Activated CD8-positive, alpha-beta T cell treated with anti-CD3 and anti-CD28 coated beads for 36 hours (primary cell): ENCODE results near the gene CD6. TPM values are rescaled to one million over a fixed set of nuclear protein-coding genes. Genes with fewer than 3 reads are reported as not detected.

ENCODE experiments used
- ATAC-seq: fragments of 200-7000 bp; cut with Tn5 transposase; one replicate; pipeline ENCODE4 v1.10.0; 2021; ENCODE audit warnings: mild to moderate bottlenecking, moderate library complexity
- CTCF ChIA-PET: fragments of 350-600 bp; sonication (Branson Sonifier 250); formaldehyde crosslinking; loops from one replicate; lab custom pipeline; 2021; ENCODE audit warnings: antibody characterized with exemption; lab: Charles Lee
- POLR2A ChIA-PET: fragments of 350-600 bp; sonication (Branson Sonifier 250); formaldehyde crosslinking; loops from one replicate; lab custom pipeline; 2021; ENCODE audit warnings: antibody characterized with exemption; lab: Charles Lee
- DNase-seq: peaks from one replicate; pipeline ENCODE4 v3.0.0-alpha.2; 2020
- H3K27ac Mint-ChIP-seq: one replicate; pipeline ENCODE4 v1.8.0; 2021; ENCODE audit warnings: mild to moderate bottlenecking, mixed read lengths
- H3K27me3 Mint-ChIP-seq: one replicate; pipeline ENCODE4 v1.8.0; 2021; ENCODE audit warnings: mixed read lengths
- H3K36me3 Mint-ChIP-seq: one replicate; pipeline ENCODE4 v1.8.0; 2021; ENCODE audit warnings: low read depth, mixed read lengths
- H3K4me1 Mint-ChIP-seq: one replicate; pipeline ENCODE4 v1.8.0; 2021; ENCODE audit warnings: low read depth, mixed read lengths
- H3K4me3 Mint-ChIP-seq: one replicate; pipeline ENCODE4 v1.8.0; 2021; ENCODE audit warnings: mild to moderate bottlenecking, moderate library complexity, mixed read lengths
- H3K9me3 Mint-ChIP-seq: one replicate; pipeline ENCODE4 v1.8.0; 2021; ENCODE audit warnings: mixed read lengths
- CTCF ChIP-seq: fragments of 200-600 bp; IDR thresholded peaks from one replicate; pipeline ENCODE4 v1.8.0; 2022; ENCODE audit warnings: antibody characterized with exemption, mild to moderate bottlenecking
- intact Hi-C: fragments of 100-400 bp; cut with micrococcal nuclease; formaldehyde crosslinking; loops from one replicate; pipeline ENCODE4 v1.10.0; 2022
- total RNA-seq, 2 experiments: library from RNA; stranded (reverse); gene quantifications; one replicate each; pipeline ENCODE4 v1.2.3, GENCODE V29; 2021

CD6 gene
- total RNA-seq, 2 experiments from 2014 or later: 196 to 201 TPM

- Mint-ChIP-seq H3K27me3 (no peaks in the 10 kb centered on the region), H3K9me3 (no peaks in the 10 kb centered on the region), H3K4me1 (peaks cover 94% of the 10 kb centered on the region), H3K36me3 (peaks cover 72% of the 10 kb centered on the region), H3K4me3 (peak overlapping the region; percentile 64), H3K27ac (peak overlapping the region; percentile 98)
- no peak for TF ChIP-seq CTCF
- intact Hi-C loops: loop anchor here (2.0 to 5.0 kb wide), 3 partner anchors 36 to 126 kb away; no protein-coding TSS in a partner anchor
- DNase-seq (peak; percentile 98), ATAC-seq (peak; percentile 84)
- ChIA-PET POLR2A (interaction anchor here (0.7 to 5.1 kb wide), 23 partner anchors 7 to 133 kb away, joined by 3 to 23 read pairs (median 6); partner anchors contain the start of gene CD5), CTCF (interaction anchor here (0.9 to 1.8 kb wide), 9 partner anchors 9 to 350 kb away, joined by 3 to 6 read pairs (median 3); partner anchors contain the start of gene CD5)
These were observed 14.8 kb downstream of the CD6 start for GRCh38 chr11:60985991-60986915.

- TF ChIP-seq CTCF: no peak
- CTCF ChIA-PET: interaction anchor here (1.1 to 1.8 kb wide), 3 partner anchors 11 to 141 kb away, joined by 3 to 6 read pairs (median 3); no protein-coding TSS in a partner anchor
- POLR2A ChIA-PET: interaction anchor here (0.6 to 5.1 kb wide), 22 partner anchors 9 to 176 kb away, joined by 3 to 23 read pairs (median 5); no protein-coding TSS in a partner anchor
- peak; percentile 84 for DNase-seq
- no peaks in the 10 kb centered on the region for H3K27me3 Mint-ChIP-seq
- peaks cover 88% of the 10 kb centered on the region for H3K4me1 Mint-ChIP-seq
- H3K9me3 Mint-ChIP-seq: no peaks in the 10 kb centered on the region
- H3K4me3 Mint-ChIP-seq: peak overlapping the region; percentile 64
- ATAC-seq: peak; percentile 41
- peaks cover 65% of the 10 kb centered on the region for H3K36me3 Mint-ChIP-seq
- H3K27ac Mint-ChIP-seq: peak overlapping the region; percentile 98
- intact Hi-C loops: loop anchor here (2.0 to 5.0 kb wide), 4 partner anchors 13 to 125 kb away; no protein-coding TSS in a partner anchor
These were observed 16.2 kb downstream of the CD6 start for GRCh38 chr11:60987577-60988277.

- Mint-ChIP-seq H3K9me3 (no peaks in the 10 kb centered on the region), H3K4me3 (peak overlapping the region; percentile 64), H3K27me3 (no peaks in the 10 kb centered on the region), H3K27ac (peak overlapping the region; percentile 98), H3K4me1 (peaks cover 88% of the 10 kb centered on the region), H3K36me3 (peaks cover 65% of the 10 kb centered on the region)
- CTCF ChIA-PET: interaction anchor here (1.3 kb wide), 1 partner anchor 30 kb away, joined by 5 read pairs; no protein-coding TSS in a partner anchor
- ATAC-seq: no peak
- POLR2A ChIA-PET: interaction anchor here (0.6 to 5.1 kb wide), 12 partner anchors 8 to 119 kb away, joined by 3 to 23 read pairs (median 4); no protein-coding TSS in a partner anchor
- TF ChIP-seq CTCF: no peak
- intact Hi-C loops: loop anchor here (2.0 to 5.0 kb wide), 3 partner anchors 14 to 124 kb away; no protein-coding TSS in a partner anchor
- DNase-seq: no peak
These were observed 17.2 kb downstream of the CD6 start for GRCh38 chr11:60988658-60989057.

GRCh38 chr11:60989093-60989650 is 17.7 kb downstream of the CD6 start:
- intact Hi-C loops: loop anchor here (2.0 to 5.0 kb wide), 3 partner anchors 14 to 123 kb away; no protein-coding TSS in a partner anchor
- Mint-ChIP-seq H3K27me3 (no peaks in the 10 kb centered on the region), H3K27ac (peak overlapping the region; percentile 98), H3K36me3 (peaks cover 64% of the 10 kb centered on the region), H3K4me1 (peaks cover 87% of the 10 kb centered on the region), H3K9me3 (no peaks in the 10 kb centered on the region), H3K4me3 (peak overlapping the region; percentile 64)
- POLR2A ChIA-PET: interaction anchor here (0.6 to 2.2 kb wide), 8 partner anchors 15 to 119 kb away, joined by 3 to 6 read pairs (median 4); no protein-coding TSS in a partner anchor
- CTCF ChIA-PET: interaction anchor here (1.3 kb wide), 1 partner anchor 29 kb away, joined by 5 read pairs; no protein-coding TSS in a partner anchor
- no peak for TF ChIP-seq CTCF
- no peak for ATAC-seq
- DNase-seq: no peak
